ENCODE results near the gene GNB3.

DNA sequence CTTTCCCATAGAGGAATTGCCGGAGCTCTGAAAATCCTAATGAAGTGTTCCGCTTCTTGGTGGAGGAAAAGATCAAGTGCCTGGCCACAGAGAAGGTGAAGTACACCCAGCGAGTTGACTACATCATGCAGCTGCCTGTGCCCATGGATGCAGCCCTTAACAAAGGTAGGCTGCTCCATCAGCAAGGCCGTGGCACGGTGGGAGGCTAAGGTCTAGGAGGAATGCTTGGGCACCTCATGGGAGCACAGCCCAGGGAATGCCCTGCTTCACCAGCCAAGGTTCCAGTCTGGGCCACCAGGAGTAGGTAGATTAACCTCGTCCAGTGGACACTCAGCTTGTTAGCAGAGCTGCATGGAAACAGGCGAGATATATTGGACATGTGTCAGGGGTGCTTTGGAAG is 20.2 kb downstream of the GNB3 start:
- TF ChIP-seq EZH2 (IDR thresholded peaks at IDR 0.05; ENCODE audit: insufficient read depth, low read length) = no peak
- TF ChIP-seq, protein P1, sequence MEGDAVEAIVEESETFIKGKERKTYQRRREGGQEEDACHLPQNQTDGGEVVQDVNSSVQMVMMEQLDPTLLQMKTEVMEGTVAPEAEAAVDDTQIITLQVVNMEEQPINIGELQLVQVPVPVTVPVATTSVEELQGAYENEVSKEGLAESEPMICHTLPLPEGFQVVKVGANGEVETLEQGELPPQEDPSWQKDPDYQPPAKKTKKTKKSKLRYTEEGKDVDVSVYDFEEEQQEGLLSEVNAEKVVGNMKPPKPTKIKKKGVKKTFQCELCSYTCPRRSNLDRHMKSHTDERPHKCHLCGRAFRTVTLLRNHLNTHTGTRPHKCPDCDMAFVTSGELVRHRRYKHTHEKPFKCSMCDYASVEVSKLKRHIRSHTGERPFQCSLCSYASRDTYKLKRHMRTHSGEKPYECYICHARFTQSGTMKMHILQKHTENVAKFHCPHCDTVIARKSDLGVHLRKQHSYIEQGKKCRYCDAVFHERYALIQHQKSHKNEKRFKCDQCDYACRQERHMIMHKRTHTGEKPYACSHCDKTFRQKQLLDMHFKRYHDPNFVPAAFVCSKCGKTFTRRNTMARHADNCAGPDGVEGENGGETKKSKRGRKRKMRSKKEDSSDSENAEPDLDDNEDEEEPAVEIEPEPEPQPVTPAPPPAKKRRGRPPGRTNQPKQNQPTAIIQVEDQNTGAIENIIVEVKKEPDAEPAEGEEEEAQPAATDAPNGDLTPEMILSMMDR (IDR thresholded peaks at IDR 0.05; ENCODE audit: insufficient read depth, low read depth, low read length) = no peak

Data from astrocyte (in vitro differentiated cells and primary cell).